DOHH2 (cell line): ENCODE data around the gene PLEKHG4B.

Experiments
- H3F3A ChIP-seq: fragments of 200-600 bp; sonication (generic), shearing (Covaris generic); 2 replicates; pipeline ENCODE4 v1.6.0; 2016; ENCODE audit warnings: antibody characterized with exemption, mild to moderate bottlenecking; ENCODE audit not compliant: control insufficient read depth, insufficient read depth
- H3K27ac ChIP-seq: fragments of 200-600 bp; sonication (generic); 2 replicates; pipeline ENCODE4 v1.5.1; 2014; ENCODE audit warnings: low read depth, mild to moderate bottlenecking, low read length, moderate library complexity
- H3K27me3 ChIP-seq: fragments of 200-600 bp; sonication (generic); 2 replicates; pipeline ENCODE4 v1.6.1; 2014; ENCODE audit warnings: mild to moderate bottlenecking, low read length, mixed read lengths; ENCODE audit not compliant: control insufficient read depth
- H3K36me3 ChIP-seq: fragments of 200-600 bp; sonication (generic); 2 replicates; pipeline ENCODE4 v1.6.1; 2014; ENCODE audit warnings: mild to moderate bottlenecking, low read length, moderate library complexity, mixed read lengths; ENCODE audit not compliant: control insufficient read depth
- H3K4me1 ChIP-seq: fragments of 200-600 bp; sonication (generic); 2 replicates; pipeline ENCODE4 v1.6.1; 2014; ENCODE audit warnings: mild to moderate bottlenecking, low read length, mixed read lengths; ENCODE audit not compliant: control insufficient read depth
- H3K4me2 ChIP-seq: fragments of 200-600 bp; sonication (generic); 2 replicates; pipeline ENCODE4 v1.6.0; 2014; ENCODE audit warnings: mild to moderate bottlenecking, low read length, moderate library complexity
- H3K4me3 ChIP-seq: fragments of 200-600 bp; sonication (generic); 2 replicates; pipeline ENCODE4 v1.5.1; 2014; ENCODE audit warnings: mild to moderate bottlenecking, low read length, mixed read lengths
- H3K79me2 ChIP-seq: fragments of 200-600 bp; sonication (generic); 2 replicates; pipeline ENCODE4 v1.6.1; 2014; ENCODE audit warnings: mild to moderate bottlenecking, low read length, mixed read lengths; ENCODE audit not compliant: control insufficient read depth
- H3K9me2 ChIP-seq: fragments of 200-600 bp; sonication (generic); replicated peaks from 2 replicates; pipeline ENCODE4 v1.6.1; 2014; ENCODE audit warnings: mild to moderate bottlenecking, low read length, mixed read lengths; ENCODE audit not compliant: control insufficient read depth
- H3K9me3 ChIP-seq: fragments of 200-600 bp; sonication (generic); 2 replicates; pipeline ENCODE4 v1.6.1; 2014; ENCODE audit warnings: antibody characterized with exemption, low read length, mixed read lengths; ENCODE audit not compliant: control insufficient read depth, insufficient read depth
- H4K20me1 ChIP-seq: fragments of 200-600 bp; sonication (generic); 2 replicates; pipeline ENCODE4 v1.6.0; 2014; ENCODE audit warnings: low read depth, mild to moderate bottlenecking, antibody characterized with exemption, low read length, moderate library complexity; ENCODE audit not compliant: control insufficient read depth, insufficient read depth
- EZH2phosphoT487 ChIP-seq: fragments of 200-600 bp; sonication (generic); IDR thresholded peaks from 2 replicates; pipeline ENCODE4 v1.6.1; 2017; ENCODE audit warnings: borderline replicate concordance, mild to moderate bottlenecking, antibody characterized with exemption, low read length, moderate library complexity, mixed read lengths
- TF ChIP-seq, protein P1 (sequence below): fragments of 200-600 bp; sonication (generic); IDR thresholded peaks from one replicate; pipeline ENCODE4 v1.5.1; 2014; ENCODE audit warnings: antibody characterized with exemption, mild to moderate bottlenecking, low read depth, low read length; ENCODE audit not compliant: poor library complexity, severe bottlenecking

PLEKHG4B gene

DNA sequence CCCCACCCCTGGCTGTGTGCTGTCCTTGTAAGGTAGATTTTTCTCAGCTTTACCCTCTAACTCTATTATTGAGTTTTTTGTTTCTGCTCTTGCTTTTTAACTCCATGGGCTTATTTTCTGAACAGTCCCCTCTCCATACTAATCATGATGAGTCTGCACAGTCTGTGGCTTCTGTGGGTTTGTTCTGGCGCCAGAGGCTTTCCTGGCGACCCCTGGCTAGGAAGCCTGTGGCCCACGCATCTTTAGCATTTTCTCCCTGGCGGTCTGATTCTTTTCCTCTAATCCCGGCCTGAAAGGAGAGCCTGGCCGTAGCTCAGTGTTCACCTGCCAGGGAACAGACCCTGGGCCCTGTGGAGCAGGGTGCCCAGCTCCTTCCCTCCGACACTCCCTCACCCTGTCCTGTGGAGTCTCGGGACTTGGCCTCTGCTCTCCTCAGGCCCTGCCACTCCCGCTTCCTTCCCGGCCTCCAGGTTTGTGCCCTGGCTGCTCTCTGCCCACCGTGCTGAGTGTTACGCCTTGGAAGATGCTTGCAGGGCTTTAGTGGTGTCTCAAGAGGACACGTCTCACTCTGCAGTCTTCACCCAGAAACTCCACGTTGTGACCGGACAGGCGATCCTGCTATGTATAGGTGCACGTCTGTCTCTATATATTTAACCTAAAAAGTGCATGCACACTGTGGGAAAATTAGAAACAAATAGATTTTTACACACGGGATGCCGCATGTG, 67.6 kb downstream of the PLEKHG4B start:
- Histone ChIP-seq H3K9me2 (no peaks in the 10 kb centered on the region), H3F3A (no peaks in the 10 kb centered on the region), H4K20me1 (no peaks in the 10 kb centered on the region), H3K4me2 (no peak overlapping the region), H3K4me3 (no peak overlapping the region), H3K36me3 (no peaks in the 10 kb centered on the region), H3K27ac (no peak overlapping the region), H3K79me2 (no peaks in the 10 kb centered on the region), H3K9me3 (no peaks in the 10 kb centered on the region), H3K27me3 (no peaks in the 10 kb centered on the region), H3K4me1 (no peaks in the 10 kb centered on the region)
- TF ChIP-seq, protein P1, sequence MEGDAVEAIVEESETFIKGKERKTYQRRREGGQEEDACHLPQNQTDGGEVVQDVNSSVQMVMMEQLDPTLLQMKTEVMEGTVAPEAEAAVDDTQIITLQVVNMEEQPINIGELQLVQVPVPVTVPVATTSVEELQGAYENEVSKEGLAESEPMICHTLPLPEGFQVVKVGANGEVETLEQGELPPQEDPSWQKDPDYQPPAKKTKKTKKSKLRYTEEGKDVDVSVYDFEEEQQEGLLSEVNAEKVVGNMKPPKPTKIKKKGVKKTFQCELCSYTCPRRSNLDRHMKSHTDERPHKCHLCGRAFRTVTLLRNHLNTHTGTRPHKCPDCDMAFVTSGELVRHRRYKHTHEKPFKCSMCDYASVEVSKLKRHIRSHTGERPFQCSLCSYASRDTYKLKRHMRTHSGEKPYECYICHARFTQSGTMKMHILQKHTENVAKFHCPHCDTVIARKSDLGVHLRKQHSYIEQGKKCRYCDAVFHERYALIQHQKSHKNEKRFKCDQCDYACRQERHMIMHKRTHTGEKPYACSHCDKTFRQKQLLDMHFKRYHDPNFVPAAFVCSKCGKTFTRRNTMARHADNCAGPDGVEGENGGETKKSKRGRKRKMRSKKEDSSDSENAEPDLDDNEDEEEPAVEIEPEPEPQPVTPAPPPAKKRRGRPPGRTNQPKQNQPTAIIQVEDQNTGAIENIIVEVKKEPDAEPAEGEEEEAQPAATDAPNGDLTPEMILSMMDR, result no peak
- no peak for TF ChIP-seq EZH2phosphoT487

DNA sequence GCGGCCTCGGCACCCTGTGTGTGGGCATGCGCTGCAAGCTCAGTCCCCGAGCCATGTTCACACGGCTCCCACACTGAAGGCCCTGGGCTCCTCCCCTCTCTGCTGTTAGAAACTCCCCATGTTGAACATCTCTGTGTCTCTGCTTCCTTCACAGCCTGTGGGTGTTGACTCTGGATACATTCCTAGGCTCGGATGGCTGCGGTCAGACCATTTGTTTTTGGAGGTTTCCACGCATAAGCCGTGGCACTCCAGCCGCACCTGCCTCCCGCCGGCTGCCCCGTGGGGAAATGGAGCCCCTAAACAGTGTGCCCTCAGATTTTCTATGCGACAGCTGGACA, 68.2 kb downstream of the PLEKHG4B start:
- no peaks in the 10 kb centered on the region for H3F3A ChIP-seq
- H3K79me2 ChIP-seq, result no peaks in the 10 kb centered on the region
- H3K4me2 ChIP-seq, result no peak overlapping the region
- no peaks in the 10 kb centered on the region for H3K27me3 ChIP-seq
- no peak overlapping the region for H3K4me3 ChIP-seq
- TF ChIP-seq EZH2phosphoT487, result no peak
- TF ChIP-seq, protein P1, result no peak
- H3K9me3 ChIP-seq, result no peaks in the 10 kb centered on the region
- no peaks in the 10 kb centered on the region for H3K4me1 ChIP-seq
- H3K9me2 ChIP-seq, result no peaks in the 10 kb centered on the region
- H3K27ac ChIP-seq, result no peak overlapping the region
- H4K20me1 ChIP-seq, result no peaks in the 10 kb centered on the region
- H3K36me3 ChIP-seq, result no peaks in the 10 kb centered on the region

DNA sequence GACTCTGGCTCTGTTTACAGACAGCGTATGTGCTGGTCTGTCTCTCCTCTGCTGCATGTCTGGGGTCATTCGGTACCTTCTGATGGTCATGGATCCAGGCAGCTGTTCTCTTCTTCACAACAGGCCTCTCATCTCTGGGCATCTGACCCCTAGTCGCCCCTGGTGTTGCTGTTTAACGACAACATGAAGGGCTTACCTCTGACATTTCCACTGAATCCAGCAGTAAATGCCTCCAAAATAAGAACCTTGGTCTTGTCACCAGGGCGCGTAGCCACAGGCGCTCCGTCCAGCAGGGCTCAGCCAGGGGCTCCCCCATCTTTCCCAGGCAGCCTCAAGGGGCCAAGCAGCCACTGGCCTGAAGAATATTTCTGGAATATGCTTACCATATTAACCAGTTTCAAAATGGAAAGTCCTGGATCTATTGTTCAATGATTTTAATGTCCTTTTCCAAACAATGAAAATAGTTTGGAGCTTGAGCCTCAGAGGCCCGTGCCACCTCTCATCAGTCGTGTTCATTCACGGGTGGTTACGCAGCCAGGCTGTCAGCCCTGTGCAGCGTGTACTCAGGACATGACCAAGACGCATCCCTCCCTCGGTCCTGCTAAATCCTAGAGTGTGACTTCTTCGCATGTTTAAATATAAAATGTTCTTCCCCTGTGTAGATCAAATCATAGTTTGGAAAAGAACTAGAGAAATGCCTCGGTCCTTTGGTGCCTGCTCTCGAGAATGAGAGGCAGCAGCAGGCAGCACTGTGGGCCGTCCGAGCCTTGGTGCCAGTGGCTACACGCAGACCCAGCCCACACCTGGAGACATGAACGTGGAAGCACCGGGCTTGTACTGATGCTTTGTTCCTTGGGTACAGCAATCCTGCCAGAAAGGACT, 69.2 kb downstream of the PLEKHG4B start:
- no peaks in the 10 kb centered on the region for H3K9me2 ChIP-seq
- no peaks in the 10 kb centered on the region for H4K20me1 ChIP-seq
- H3K4me1 ChIP-seq, result no peaks in the 10 kb centered on the region
- no peaks in the 10 kb centered on the region for H3F3A ChIP-seq
- no peak overlapping the region for H3K4me3 ChIP-seq
- no peaks in the 10 kb centered on the region for H3K27me3 ChIP-seq
- no peak overlapping the region for H3K27ac ChIP-seq
- no peak overlapping the region for H3K4me2 ChIP-seq
- no peaks in the 10 kb centered on the region for H3K79me2 ChIP-seq
- no peaks in the 10 kb centered on the region for H3K9me3 ChIP-seq
- TF ChIP-seq, protein P1, result no peak
- no peak for TF ChIP-seq EZH2phosphoT487
- H3K36me3 ChIP-seq, result no peaks in the 10 kb centered on the region
